PC-3 (cell line): ENCODE results near the gene NTRK2.

Source experiments
- CTCF ChIP-seq: fragments of 300-600 bp; sonication (generic); conservative IDR thresholded peaks from 2 replicates; pipeline ENCODE4 v1.5.1; 2017; ENCODE audit warnings: antibody characterized with exemption, low read depth, mild to moderate bottlenecking, low read length
- EZH2 ChIP-seq: fragments of 300-600 bp; sonication (generic); IDR thresholded peaks from one replicate; pipeline ENCODE4 v1.6.1; 2017; ENCODE audit warnings: antibody characterized with exemption, mild to moderate bottlenecking, low read length; ENCODE audit not compliant: unreplicated experiment

GRCh38 chr9:84846906-84847305 lies 177.4 kb downstream of the NTRK2 start:
- TF ChIP-seq CTCF (no peak), EZH2 (no peak)
